T-helper 1 cell treated with Interleukin-12 subunit alpha and Interleukin-12 subunit beta and Interleukin-4 antibody, amounts not matched to agents 30 ng/mL and 1 ng/mL, for 36 hours (primary cell): ENCODE data around the gene DPY19L2. TPM values are rescaled to one million over a fixed set of nuclear protein-coding genes. Genes with fewer than 3 reads are reported as not detected.
"Not testable (repeated sequence)": the region's sequence is repeated elsewhere in the genome, so short reads cannot be mapped to it uniquely, and the experiment has no call there.

Experiments used
- intact Hi-C: fragments of 100-400 bp; cut with micrococcal nuclease; formaldehyde crosslinking; loops from one replicate; pipeline ENCODE4 v1.15.1; 2024
- total RNA-seq: library from RNA; stranded (reverse); gene quantifications from 2 replicates; pipeline ENCODE4 v1.2.3, GENCODE V29; 2022

Gene DPY19L2
- total RNA-seq, 1 donor from 2014 or later, result 0.32 TPM

DNA sequence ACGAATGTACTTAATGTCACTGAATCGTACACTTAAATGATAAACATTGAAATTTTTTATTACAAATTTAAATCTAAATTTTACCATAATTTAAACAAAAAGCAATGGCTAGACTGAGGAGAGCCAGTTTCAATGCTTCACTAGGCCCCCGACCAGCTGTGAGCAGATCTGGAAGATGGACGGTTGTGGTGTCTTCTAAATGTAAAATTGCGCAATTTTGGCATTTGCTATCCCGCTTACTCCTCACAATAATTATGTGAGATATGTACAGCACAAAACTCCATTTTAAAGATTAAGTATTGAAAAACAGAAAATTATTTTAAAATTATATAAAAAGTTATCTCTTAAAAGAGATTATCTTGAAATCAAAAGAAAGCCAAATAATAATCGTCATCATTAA lies 5.3 kb downstream of the DPY19L2 start:
- intact Hi-C loops, result not testable (repeated sequence)

DNA sequence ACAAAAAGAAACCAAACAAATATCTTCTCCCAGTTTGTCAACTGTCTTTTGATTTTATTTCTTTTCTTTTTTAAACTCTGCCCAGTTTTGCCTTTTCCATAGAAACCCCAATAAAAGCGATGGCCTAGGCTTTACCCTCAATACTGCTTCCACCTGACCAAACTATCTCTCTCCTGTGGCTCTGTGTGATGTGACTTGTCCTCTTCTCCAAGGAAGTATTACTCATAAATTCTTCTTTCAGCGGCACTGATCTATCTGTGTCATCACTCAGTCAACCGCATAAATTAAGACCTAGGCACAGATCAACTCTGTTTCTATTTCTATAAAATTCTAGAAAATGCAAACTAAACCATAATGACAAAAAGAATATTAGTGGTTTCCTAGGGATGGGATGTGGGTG lies 9.8 kb downstream of the DPY19L2 start:
- intact Hi-C loops, result not testable (repeated sequence)

DNA sequence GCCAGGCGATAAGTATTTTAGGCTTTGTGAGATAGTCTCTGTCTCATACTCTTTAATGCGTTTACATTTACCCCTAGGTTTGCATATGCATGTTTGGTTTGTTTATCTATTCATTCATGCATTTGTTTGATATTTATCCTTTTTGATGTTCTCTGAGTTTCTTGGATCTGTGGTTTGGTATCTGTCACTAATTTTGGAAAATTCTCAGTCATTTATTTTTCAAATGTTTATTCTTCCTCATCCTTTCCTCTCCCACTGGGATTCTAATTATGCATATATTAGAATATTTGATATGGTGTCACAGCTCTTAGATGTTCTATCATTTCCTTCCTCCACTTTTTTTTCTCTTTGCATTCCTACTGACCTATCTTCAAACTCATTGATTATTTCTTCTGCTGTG lies 11.9 kb downstream of the DPY19L2 start:
- intact Hi-C loops, result not testable (repeated sequence)

DNA sequence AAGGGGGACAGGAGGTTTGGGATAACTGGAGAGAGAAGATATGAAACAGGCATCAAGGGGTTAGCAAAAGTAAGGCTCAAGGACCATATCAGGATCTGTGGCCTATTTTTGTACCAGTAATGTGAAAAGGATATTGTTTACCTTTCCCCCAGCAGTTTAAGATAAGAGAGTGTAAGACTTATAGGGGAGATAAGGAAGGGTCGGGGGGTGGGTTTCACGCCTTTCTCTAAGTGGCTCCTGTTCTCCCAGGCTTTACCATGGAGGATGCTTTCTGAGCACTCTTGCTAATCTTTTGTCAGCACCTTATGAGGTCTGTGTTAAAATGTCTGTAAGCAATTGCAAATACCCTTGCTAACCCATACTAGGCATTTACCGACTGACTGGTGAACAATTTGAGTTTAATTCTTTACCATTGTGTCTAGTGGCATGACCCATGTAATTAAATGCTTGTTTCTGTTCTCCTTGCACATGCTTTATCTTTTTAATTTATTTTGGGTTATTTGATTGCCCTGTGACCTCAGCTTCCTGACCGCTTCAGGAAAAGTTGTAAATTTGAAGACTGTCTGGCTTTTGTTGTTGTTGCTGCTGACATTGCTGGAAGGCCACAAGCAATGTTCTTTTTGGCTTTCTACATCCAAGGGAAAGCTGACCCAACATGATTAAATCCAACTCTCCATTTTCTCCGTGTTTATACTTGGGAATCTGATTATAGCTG lies 12.6 kb downstream of the DPY19L2 start:
- intact Hi-C loops, result not testable (repeated sequence)

DNA sequence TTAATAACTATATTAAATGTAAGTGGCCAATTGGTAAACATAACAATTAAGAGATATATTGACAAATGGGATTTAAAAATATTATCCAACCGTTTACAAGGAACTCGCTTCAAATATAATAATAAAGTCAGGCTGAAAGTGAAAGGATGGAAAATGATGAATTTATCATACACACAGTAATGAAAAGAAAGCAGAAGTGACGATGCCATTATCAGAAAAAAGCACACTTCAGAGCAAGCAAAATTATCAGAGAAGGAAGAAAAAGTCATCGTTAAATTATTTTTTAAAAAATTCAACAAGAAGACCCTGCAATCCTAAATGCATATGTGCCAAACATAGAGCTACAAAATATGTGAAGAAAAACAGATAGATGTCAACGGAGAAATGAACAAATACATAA lies 13.8 kb downstream of the DPY19L2 start:
- intact Hi-C loops, result not testable (repeated sequence)

DNA sequence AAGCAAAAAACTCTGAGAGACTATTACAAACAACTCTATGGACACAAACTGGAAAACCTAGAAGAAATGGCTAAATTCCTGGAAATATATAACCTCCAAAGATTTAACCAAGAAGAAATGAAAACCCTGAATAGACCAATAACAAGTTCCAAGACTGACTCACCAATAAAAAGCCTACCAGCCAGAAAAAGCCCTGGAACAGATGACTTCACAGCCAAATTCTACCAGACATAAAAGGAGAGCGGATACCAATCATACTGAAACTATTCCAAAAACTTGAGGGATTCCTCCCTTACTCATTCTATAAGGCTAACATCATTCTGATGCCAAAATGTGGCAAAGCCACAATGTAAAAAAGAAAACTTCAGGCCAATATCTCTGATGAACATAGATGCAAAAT lies 18.8 kb downstream of the DPY19L2 start:
- intact Hi-C loops, result loop anchor here (5.0 kb wide), 1 partner anchor 882 kb away; no protein-coding TSS in a partner anchor

DNA sequence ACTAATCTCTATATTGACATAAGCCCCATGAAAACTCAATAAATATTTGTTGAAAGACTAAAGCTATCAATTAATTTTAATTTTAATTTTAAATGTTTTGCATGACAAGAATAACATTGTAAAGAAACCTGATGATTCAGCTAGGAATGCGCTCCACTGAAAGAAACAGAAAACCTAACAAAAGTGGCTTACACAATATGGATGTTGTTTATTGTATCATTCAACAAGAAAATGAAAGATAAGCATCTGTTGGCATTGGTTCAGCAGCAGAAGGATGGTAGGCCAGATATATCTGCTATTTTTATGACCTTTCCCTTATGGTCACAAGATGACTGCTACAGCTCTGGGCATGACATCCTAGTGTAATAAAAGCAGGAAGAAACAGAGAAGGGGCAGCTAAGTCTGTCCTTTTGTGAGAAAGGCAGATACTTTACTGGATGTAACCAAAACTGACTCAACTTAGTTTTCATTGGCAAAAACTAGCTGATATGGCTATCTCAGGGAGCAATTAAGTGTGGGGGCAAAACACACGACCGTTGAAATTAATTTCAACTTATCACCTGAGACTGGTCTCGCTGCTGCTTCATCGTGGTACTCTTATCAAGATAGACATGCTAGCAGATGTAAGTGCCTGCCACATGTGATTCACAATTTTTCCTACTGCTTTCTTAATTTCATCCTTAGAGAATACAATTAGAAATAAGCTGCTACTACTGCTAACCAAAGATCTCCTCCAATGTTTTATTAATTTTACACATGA lies 24.7 kb downstream of the DPY19L2 start:
- intact Hi-C loops, result not testable (repeated sequence)

DNA sequence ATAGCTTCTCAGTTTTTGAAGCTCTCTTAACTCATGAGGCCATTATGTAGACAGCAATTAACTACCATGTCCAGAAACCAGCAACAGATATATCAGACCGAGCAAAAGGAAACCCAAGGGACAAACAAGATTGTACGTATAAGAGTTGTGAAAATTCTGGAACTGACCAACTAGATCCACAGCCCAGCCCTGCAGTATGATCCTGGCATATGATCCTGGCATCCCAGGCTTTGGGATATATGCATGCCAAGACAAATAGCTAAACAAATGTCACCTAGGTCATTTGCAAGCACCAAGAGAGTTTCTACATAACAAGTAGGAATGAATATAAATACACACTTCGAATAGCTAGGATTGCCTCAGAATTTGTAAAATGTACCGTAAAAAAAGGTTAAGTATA lies 44.0 kb downstream of the DPY19L2 start:
- intact Hi-C loops, result not testable (repeated sequence)

DNA sequence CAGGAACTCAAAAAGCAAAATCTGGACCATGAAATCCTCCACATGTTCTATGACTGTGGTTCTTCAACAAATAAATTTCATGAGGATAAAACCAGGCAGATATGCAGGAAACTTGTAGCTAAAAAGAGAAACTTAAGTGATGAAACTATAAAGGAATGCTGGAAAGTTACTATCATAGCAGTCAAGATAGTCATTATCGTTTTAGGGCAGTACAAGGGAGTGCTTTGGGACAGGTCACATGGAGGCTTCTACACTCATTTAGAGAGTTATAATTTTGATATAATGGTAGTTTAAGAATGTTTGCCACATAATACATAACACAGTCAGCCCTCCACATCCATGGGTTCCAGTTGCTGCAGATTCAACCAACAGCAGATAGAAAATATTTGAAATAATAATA lies 52.7 kb downstream of the DPY19L2 start:
- intact Hi-C loops, result not testable (repeated sequence)

DNA sequence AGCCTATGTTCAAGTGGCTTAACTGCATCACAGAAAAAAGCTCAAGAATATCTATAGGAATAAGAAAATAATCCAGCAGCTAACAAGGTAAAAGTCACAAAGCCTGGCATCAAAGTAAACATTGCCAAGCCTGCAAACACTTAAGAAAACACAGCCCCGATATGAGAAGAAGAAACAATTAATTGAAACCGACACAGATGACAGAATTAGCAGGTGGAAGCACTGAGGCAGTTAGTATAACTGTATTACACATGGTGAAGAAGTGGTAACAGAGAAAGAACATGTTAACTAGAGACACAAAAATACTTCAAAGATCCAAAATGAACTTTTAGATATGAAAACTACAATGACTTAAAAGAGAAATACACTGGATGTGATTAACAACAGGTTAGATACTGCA lies 57.0 kb downstream of the DPY19L2 start:
- intact Hi-C loops, result not testable (repeated sequence)

DNA sequence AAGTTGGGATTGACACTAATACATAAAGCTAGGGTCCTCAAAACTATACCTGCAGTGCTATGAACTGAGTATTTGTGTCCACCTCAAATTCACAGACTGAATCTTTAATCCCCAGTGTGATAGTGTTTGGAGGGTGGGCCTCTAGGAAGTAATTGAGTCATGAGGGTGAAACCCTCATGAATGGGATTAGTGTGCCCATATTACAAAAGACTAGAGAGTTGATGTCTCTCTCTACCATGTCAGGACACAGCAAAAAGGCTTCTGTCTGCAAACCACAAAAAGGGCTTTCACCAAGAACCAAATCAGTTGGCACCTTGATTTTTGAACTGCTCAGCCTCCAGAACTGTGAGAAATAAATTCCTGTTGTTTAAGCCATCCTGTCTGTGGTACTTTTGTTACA lies 59.0 kb downstream of the DPY19L2 start:
- intact Hi-C loops, result not testable (repeated sequence)

DNA sequence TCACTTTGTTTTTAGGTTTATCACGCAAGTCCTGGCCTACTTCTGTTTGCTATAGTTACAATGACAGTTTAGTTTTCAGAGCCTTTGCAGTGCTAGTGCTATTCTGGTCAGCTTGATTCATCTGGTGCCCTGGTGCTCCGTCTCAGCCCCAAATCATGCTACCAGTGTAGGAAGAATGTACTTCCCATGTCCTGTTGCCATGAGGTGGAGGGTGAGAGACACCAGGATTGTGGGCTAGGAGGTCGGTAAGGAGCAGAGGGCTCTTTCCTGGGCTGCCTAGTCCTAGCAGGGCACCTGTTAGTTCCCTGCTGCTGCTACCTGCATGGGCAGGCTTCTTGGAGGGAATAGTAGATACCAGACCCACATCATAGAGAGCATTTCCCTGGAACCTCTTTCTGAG lies 63.3 kb downstream of the DPY19L2 start:
- intact Hi-C loops, result not testable (repeated sequence)

DNA sequence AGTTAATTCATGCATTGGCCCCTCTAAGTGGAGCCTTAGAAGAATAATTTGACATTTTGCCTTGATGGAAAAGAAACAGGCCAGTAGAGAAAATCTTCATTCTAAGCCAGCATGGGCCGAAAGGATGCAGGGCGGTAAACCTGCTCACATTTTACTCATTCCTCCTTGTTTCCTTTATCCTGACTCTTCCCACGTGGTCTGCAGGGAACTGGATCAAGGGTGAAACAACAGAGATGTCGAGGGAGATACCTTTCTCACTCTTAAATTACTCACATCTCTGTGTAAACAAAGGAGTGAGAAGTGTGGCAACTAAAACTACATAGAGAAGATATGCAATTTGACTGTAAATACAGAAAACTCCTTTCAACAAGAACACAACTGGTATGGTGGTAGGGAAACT lies 73.5 kb downstream of the DPY19L2 start:
- intact Hi-C loops, result not testable (repeated sequence)

DNA sequence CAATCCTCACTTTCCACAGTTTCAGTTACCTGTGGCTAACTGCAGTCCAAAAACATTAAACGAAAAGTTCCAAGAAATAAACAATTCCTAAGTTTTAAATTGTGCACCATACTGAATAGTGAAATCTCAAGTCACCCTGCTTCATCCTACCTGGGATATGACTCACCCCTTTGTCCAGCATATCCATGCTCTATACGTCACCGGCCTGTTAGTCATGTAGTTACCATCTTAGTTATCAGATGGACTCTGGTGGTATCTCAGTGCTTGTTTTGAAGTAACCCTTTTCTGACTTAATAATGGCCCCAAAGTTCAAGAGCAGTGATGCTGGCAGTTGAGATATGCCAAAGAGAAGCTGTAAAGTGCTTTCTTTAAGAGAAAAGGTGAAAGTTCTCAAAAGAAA lies 83.9 kb downstream of the DPY19L2 start:
- intact Hi-C loops, result not testable (repeated sequence)

DNA sequence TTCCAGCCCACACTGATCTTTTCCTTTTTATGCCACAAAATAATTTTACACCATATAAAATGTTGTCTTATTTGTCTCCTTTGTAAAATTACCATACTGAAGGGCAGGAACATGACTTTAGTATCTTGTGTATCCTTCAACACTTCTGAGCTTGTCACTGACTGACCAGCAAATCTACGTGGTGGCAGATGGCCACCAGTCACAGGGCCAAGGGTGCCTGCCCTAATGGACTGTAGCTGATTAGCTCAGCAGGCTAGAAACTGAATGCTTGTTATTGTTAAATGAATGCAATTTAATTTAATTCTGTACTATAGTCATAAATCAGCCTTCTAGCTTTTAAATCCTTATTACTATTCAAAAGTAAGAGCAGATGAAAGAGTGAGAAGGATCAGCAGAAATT lies 85.0 kb downstream of the DPY19L2 start:
- intact Hi-C loops, result not testable (repeated sequence)

DNA sequence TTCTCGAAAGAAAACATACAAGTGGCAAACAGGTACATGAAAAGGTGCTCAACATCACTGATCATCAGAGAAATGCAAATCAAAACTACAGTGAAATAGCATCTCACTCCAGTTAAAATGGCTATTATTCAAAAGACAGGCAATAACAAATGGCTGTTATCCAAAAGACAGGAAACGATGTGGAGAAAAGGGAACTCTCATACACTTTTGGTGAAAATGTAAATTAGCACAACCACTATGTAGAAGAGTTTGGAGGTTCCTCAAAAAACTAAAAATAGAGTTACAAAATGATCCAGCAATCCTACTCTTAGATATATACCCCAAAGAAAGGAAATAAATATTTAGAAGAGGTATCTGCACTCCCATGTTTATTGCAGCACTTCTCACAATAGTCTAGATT lies 90.7 kb downstream of the DPY19L2 start:
- intact Hi-C loops, result not testable (repeated sequence)

DNA sequence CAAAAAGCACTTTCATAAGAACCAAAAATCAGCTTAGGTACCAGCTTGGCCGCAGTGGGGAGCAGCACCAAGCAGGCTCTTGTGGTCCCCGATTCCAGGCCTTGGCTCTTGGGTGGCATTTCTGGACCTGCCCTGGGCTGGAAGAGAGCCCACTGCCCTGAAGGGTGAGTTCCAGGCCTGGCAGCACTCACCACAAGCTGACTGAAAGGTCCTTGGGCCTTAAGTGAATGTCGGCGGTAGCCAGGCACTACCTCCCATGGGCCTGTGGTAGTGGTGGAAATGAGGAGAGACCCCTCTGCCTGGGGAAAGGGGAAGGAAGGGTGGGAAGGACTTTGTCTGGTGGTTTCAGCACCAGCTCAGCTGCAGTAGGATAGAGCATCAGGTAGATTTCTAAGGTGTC lies 96.3 kb downstream of the DPY19L2 start:
- intact Hi-C loops, result not testable (repeated sequence)

DNA sequence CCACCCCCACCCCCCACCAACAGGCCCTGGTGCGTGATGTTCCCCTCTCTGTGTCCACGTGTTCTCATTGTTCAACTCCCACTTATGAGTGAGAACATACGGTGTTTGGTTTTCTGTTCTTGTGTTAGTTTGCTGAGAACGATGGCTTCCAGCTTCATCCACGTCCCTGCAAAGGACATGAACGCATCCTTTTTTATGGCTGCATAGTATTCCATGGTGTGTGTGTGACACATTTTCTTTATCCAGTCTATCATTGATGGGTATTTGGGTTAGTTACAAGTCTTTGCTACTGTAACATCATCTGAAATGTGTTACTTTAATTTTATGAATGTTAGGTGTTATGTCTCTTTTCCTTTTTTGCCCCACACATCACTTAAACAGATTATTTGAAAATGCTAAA lies 109.8 kb downstream of the DPY19L2 start:
- intact Hi-C loops, result not testable (repeated sequence)

DNA sequence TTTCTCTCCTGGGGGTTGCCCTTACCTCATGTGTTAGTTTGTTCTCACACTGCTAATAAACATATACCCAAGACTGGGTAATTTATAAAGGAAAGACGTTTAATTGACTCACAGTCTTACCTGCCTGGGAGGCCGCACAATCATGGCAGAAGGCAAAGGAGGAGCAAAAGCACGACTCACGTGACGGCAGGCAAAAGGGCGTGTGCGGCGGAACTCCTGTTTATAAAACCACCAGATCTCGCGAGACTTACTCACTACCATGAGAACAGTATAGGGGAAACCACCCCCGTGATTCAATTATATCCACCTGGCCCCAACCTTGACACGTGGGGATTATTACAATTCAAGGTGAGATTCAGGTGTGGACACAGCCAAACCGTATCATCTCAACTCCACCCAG lies 116.9 kb downstream of the DPY19L2 start:
- intact Hi-C loops, result not testable (repeated sequence)

DNA sequence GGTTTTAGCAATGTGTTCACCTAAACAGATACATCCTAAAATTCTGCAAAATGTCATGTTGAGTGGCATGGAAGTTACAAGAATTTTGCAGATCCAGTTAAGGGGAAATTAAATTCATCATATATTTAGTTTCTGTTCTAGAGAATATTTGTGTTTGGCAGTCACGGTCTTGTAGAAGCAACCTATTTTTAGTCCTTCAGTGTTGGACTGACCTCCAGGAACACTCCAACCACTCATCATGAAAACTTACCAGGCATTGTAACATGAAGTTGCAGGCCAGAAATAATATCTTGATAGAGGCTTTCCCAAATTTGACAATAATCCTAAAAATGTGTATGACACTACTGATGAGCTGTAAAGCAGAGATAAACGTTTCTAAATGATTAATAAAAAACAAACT lies 119.3 kb downstream of the DPY19L2 start:
- intact Hi-C loops, result not testable (repeated sequence)

DNA sequence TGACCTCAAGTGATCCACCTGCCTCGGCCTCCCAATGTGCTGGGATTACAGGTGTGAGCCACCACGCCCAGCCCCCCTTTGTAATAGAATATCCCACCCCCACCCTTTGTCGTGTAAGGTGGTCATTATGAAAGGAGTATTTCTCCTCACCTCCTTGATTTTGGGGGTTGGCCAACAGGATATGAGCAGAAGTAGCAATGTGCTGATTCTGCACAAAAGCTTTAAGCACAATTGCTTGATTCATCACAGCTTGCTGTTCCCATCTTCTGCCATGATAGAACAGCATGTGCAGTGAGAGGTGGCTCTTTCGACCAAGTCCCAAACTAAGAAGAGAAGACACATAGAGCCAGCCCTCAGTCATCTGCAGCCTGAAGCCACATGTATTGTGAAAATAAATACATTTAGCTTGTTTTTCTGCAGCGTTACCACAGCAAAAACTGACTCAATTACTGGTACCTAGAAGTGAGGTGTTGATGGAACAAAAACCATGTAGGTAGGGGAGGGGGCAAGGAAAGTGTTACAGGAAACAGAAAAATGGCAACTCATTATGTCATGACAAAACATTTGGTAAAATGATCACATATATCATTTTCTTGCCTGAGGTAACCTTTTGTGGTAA lies 122.9 kb downstream of the DPY19L2 start:
- intact Hi-C loops, result not testable (repeated sequence)

DNA sequence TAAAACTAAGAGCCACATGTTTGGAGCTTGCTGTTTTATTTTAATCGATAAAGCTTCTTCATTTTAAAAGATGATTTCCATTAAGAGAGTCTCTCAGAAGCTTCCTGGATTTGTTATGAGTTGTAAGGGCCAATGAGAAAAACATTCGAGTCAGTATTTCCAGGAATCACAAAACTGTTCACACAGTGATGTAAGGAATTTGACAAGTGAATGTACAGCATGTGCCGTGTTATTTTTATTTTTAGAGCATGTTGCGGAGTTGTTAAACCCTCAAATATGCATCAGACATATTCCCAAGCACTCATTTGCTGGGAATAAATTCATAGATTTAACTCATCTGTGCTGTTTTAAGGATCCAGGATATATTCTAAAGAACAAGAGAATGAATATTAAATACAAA lies 129.6 kb downstream of the DPY19L2 start:
- intact Hi-C loops, result not testable (repeated sequence)
